IMR-90 (cell line): ENCODE measurements around the gene PEF1. TPM values are rescaled to one million over a fixed set of nuclear protein-coding genes. Genes with fewer than 3 reads are reported as not detected.

Experiments
- ATAC-seq: fragments of 200-7000 bp; cut with Tn5 transposase; 2 replicates; pipeline ENCODE4 v1.9.1; 2020; ENCODE audit warnings: low read depth, mild to moderate bottlenecking, moderate library complexity
- BruUV-seq: library from RNA; stranded (reverse); fragments of 400-500 nt; replicated peaks from 2 replicates; lab custom pipeline; 2021; lab: Mats Ljungman, UMichigan
- CTCF ChIA-PET: fragments of 300-600 bp; formaldehyde crosslinking; extraction: SDS; loops from one replicate; lab custom pipeline; 2021; ENCODE audit warnings: antibody characterized with exemption; lab: Yijun Ruan, JAX
- POLR2A ChIA-PET: fragments of 300-600 bp; sonication (Branson Sonifier 250); formaldehyde crosslinking; loops from one replicate; lab custom pipeline; 2022; ENCODE audit warnings: antibody characterized with exemption; ENCODE audit not compliant: unreplicated experiment; lab: Charles Lee
- DNase-seq: peaks from one replicate; pipeline ENCODE4 v3.0.0; 2013
- H2AFZ ChIP-seq: replicated peaks from 2 replicates; pipeline ENCODE3; 2013; ENCODE audit warnings: low read length, mild to moderate bottlenecking; ENCODE audit not compliant: poor library complexity
- H2AK5ac ChIP-seq: 2 replicates; pipeline ENCODE4 v1.6.1; 2013; ENCODE audit warnings: low read depth, low read length, inconsistent platforms
- H2AK9ac ChIP-seq: replicated peaks from 2 replicates; pipeline ENCODE3; 2013; ENCODE audit warnings: mild to moderate bottlenecking, low read depth, low read length, moderate library complexity; ENCODE audit not compliant: poor library complexity
- H2BK120ac ChIP-seq: 2 replicates; pipeline ENCODE4 v1.6.1; 2013; ENCODE audit warnings: low read depth, low read length, inconsistent platforms
- H2BK15ac ChIP-seq: 3 replicates; pipeline ENCODE4 v1.6.1; 2013; ENCODE audit warnings: low read depth, low read length, inconsistent platforms
- H2BK20ac ChIP-seq: 2 replicates; pipeline ENCODE4 v1.6.1; 2013; ENCODE audit warnings: low read depth, mild to moderate bottlenecking, inconsistent platforms, low read length, moderate library complexity
- H2BK5ac ChIP-seq: 2 replicates; pipeline ENCODE4 v1.6.1; 2013; ENCODE audit warnings: mild to moderate bottlenecking, low read depth, low read length, inconsistent platforms; ENCODE audit not compliant: poor library complexity, severe bottlenecking
- H3K14ac ChIP-seq: replicated peaks from 2 replicates; pipeline ENCODE4 v1.6.1; 2013; ENCODE audit warnings: low read depth, low read length, inconsistent platforms
- H3K18ac ChIP-seq: 2 replicates; pipeline ENCODE4 v1.6.1; 2013; ENCODE audit warnings: low read depth, low read length, control low read depth
- H3K23ac ChIP-seq: 2 replicates; pipeline ENCODE4 v1.6.1; 2013; ENCODE audit warnings: low read depth, low read length, inconsistent platforms
- H3K27ac ChIP-seq: 2 replicates; pipeline ENCODE4 v1.5.1; 2013; ENCODE audit warnings: mild to moderate bottlenecking, control low read depth, low read length; ENCODE audit not compliant: insufficient read depth
- H3K27me3 ChIP-seq: 2 replicates; pipeline ENCODE4 v1.6.1; 2013; ENCODE audit warnings: low read length; ENCODE audit not compliant: control insufficient read depth, insufficient read depth
- H3K36me3 ChIP-seq: 2 replicates; pipeline ENCODE4 v1.6.1; 2013; ENCODE audit warnings: low read length, mixed read lengths; ENCODE audit not compliant: control insufficient read depth, insufficient read depth
- H3K4ac ChIP-seq: 2 replicates; pipeline ENCODE4 v1.6.1; 2013; ENCODE audit warnings: low read depth, low read length, inconsistent platforms
- H3K4me1 ChIP-seq: 2 replicates; pipeline ENCODE4 v1.6.1; 2013; ENCODE audit warnings: low read length, mixed read lengths; ENCODE audit not compliant: control insufficient read depth, insufficient read depth
- H3K4me2 ChIP-seq: 2 replicates; pipeline ENCODE4 v1.6.1; 2013; ENCODE audit warnings: low read depth, mild to moderate bottlenecking, control low read depth, low read length, moderate library complexity
- H3K4me3 ChIP-seq: 2 replicates; pipeline ENCODE4 v1.5.1; 2013; ENCODE audit warnings: low read depth, mild to moderate bottlenecking, control low read depth, low read length, moderate library complexity; ENCODE audit not compliant: insufficient read depth
- H3K56ac ChIP-seq: 2 replicates; pipeline ENCODE4 v1.6.1; 2013; ENCODE audit warnings: low read length, inconsistent platforms; ENCODE audit not compliant: insufficient read depth; ENCODE audit errors: extremely low read depth
- H3K79me1 ChIP-seq, 2 experiments: 2 replicates each; pipeline ENCODE4 v1.6.1; 2013; ENCODE audit warnings: low read length in 2 of 2, inconsistent platforms in 1 of 2, low read depth in 1 of 2
- H3K9ac ChIP-seq: 2 replicates; pipeline ENCODE4 v1.6.1; 2013; ENCODE audit warnings: low read depth, low read length, control low read depth
- H3K9me1 ChIP-seq: 2 replicates; pipeline ENCODE4 v1.6.1; 2013; ENCODE audit warnings: low read length, inconsistent platforms; ENCODE audit not compliant: insufficient read depth
- H3K9me3 ChIP-seq: 2 replicates; pipeline ENCODE4 v1.6.1; 2013; ENCODE audit warnings: low read length; ENCODE audit not compliant: control insufficient read depth, insufficient read depth
- H4K20me1 ChIP-seq: 2 replicates; pipeline ENCODE4 v1.6.1; 2013; ENCODE audit warnings: low read length, inconsistent platforms; ENCODE audit not compliant: insufficient read depth
- H4K5ac ChIP-seq: 2 replicates; pipeline ENCODE4 v1.6.1; 2013; ENCODE audit warnings: mild to moderate bottlenecking, low read depth, low read length, control low read depth
- H4K8ac ChIP-seq, 2 experiments: 2 replicates each; pipeline ENCODE4 v1.6.1; 2013; ENCODE audit warnings: low read depth in 2 of 2, low read length in 2 of 2, control low read depth in 1 of 2, inconsistent platforms in 1 of 2
- H4K91ac ChIP-seq: 2 replicates; pipeline ENCODE4 v1.6.1; 2013; ENCODE audit warnings: low read depth, low read length, inconsistent platforms; ENCODE audit not compliant: insufficient read depth
- MAZ ChIP-seq: IDR thresholded peaks from 2 replicates; pipeline ENCODE4 v1.6.1; 2012; ENCODE audit warnings: low read depth, mild to moderate bottlenecking, low read length, improper control_type of control experiment, moderate library complexity, borderline replicate concordance
- RAD21 ChIP-seq: IDR thresholded peaks from 2 replicates; pipeline ENCODE4 v1.6.1; 2012; ENCODE audit warnings: low read length, improper control_type of control experiment
- SMC3 ChIP-seq: fragments of 150-350 bp; IDR thresholded peaks from 2 replicates; pipeline ENCODE4 v1.6.1; 2016; ENCODE audit warnings: low read depth, mild to moderate bottlenecking, antibody characterized with exemption, low read length, moderate library complexity
- WGBS, 2 experiments: methylation state at CpG; one replicate each; pipeline versions ENCODE4 v1.1.5 to v1.1.7; 2013; ENCODE audit warnings: missing lambda C conversion rate in 2 of 2; ENCODE audit not compliant: insufficient read length in 1 of 2; ENCODE audit errors: extremely low coverage in 2 of 2; 5-methylcytosine and 5-hydroxymethylcytosine counted together
- dilution Hi-C: fragments of 300-500 bp; cut with HindIII; formaldehyde crosslinking; loops from one replicate; pipeline ENCODE4 v1.14.3; 2018; ENCODE audit warnings: low sequenced_read_pairs; ENCODE audit not compliant: unreplicated experiment
- in situ Hi-C: fragments of 300-500 bp; cut with MboI; formaldehyde crosslinking; loops from 3 replicates; pipeline ENCODE4 v1.14.3; 2019; ENCODE audit warnings: low sequenced_read_pairs, inconsistent platforms, mixed read lengths
- intact Hi-C: fragments of 100-400 bp; cut with micrococcal nuclease; formaldehyde crosslinking; loops from 2 replicates; pipeline ENCODE4 v1.10.0; 2022
- polyA plus RNA-seq, 3 experiments: library from polyadenylated mRNA; depleted of rRNA; stranded (reverse); fragments of >200 nt; gene quantifications; 2 replicates each; pipeline ENCODE4 v1.2.3, GENCODE V29; 2012; ENCODE audit warnings: low replicate concordance in 1 of 3
- total RNA-seq: library from RNA; depleted of rRNA; stranded (reverse); fragments of >200 nt; gene quantifications from 2 replicates; pipeline ENCODE4 v1.2.3, GENCODE V29; 2012
- TF ChIP-seq, protein P1 (sequence below): conservative IDR thresholded peaks from 2 replicates; pipeline ENCODE4 v1.5.1; 2012; ENCODE audit warnings: mild to moderate bottlenecking, low read depth, low read length, improper control_type of control experiment

PEF1 gene
- total and polyA plus RNA-seq, 2 of the 4 experiments (the other 2 are of a cell fraction), result 84.2 to 104 TPM

DNA sequence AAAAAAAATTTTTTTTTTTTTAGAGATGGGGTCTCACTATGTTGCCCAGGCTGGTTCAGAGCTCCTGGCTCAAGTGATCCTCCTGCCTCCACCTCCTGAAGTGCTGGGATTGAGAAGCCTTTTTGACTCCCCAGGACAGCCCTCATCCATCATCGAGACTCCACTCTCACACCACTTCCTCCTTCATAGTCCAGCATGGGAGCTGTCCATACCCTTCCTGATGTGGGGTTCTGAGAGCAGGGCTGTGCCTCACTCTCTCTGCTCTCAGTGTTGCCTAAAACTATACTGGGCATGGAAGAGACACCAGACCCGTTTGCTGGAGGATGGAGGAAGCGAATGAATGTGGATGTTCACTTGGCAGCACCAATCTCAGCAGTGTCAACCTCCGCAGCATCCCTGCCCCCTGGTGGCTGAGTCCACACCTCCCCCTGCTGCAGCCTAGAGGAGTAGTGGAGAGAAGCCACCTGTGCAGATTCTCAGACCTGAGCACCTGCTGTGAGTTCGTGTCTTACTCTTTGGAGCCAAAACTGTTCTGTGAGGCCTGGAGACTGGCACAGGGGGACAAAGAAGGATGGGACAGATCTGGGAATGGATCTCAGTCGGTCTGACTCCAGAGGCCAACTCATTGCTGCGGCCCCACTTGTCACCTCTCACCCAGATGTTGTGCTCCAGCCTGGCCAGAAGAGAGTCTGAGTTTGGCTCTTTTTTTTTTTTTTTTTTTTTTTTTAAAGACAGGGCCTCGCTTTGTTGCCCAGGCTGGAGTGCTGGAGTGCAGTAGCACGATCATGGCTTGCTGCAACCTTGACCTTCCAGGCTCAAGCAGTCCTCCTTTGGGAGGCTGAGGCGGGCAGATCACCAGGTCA, 50.7 kb downstream of the PEF1 start:
- Histone ChIP-seq H4K20me1 (no peaks in the 10 kb centered on the region), H2BK5ac (no peak overlapping the region), H4K8ac (no peak overlapping the region), H3K79me1 (no peaks in the 10 kb centered on the region), H2AK9ac (no peak overlapping the region), H3K36me3 (no peaks in the 10 kb centered on the region), H3K27me3 (peaks cover 16% of the 10 kb centered on the region), H3K27ac (no peak overlapping the region), H3K4me2 (no peak overlapping the region), H2AFZ (peak overlapping the region; percentile 39), H2AK5ac (no peak overlapping the region), H3K4me1 (no peaks in the 10 kb centered on the region), H3K14ac (no peak overlapping the region), H3K23ac (no peak overlapping the region), H3K9ac (no peak overlapping the region), H3K4ac (no peak overlapping the region), H3K9me3 (no peaks in the 10 kb centered on the region), H3K4me3 (no peak overlapping the region), H4K91ac (no peak overlapping the region), H3K9me1 (no peaks in the 10 kb centered on the region), H2BK20ac (no peak overlapping the region), H4K5ac (no peak overlapping the region), H3K18ac (no peak overlapping the region), H2BK15ac (no peak overlapping the region), H3K56ac (no peak overlapping the region), H2BK120ac (no peak overlapping the region)
- TF ChIP-seq, protein P1, sequence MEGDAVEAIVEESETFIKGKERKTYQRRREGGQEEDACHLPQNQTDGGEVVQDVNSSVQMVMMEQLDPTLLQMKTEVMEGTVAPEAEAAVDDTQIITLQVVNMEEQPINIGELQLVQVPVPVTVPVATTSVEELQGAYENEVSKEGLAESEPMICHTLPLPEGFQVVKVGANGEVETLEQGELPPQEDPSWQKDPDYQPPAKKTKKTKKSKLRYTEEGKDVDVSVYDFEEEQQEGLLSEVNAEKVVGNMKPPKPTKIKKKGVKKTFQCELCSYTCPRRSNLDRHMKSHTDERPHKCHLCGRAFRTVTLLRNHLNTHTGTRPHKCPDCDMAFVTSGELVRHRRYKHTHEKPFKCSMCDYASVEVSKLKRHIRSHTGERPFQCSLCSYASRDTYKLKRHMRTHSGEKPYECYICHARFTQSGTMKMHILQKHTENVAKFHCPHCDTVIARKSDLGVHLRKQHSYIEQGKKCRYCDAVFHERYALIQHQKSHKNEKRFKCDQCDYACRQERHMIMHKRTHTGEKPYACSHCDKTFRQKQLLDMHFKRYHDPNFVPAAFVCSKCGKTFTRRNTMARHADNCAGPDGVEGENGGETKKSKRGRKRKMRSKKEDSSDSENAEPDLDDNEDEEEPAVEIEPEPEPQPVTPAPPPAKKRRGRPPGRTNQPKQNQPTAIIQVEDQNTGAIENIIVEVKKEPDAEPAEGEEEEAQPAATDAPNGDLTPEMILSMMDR, result peak; percentile 80
- TF ChIP-seq RAD21 (peak; percentile 78), MAZ (no peak), SMC3 (peak; percentile 84)
- WGBS, 2 experiments, result 30% methylated on average over 2 of the region's 10 CpGs; no CpG with 5 or more reads in 1 of the 2 experiments
- DNase-seq, result peak; percentile 56
- peak; percentile 94 for ATAC-seq
- no TSS peak for BruUV-seq
- CTCF ChIA-PET, result interaction anchor here (0.6 to 1.0 kb wide), 3 partner anchors 11 to 31 kb away, joined by 3 to 5 read pairs (median 4); no protein-coding TSS in a partner anchor
- in situ Hi-C loops (no loop called here), intact Hi-C loops (loop anchor here (1.0 kb wide), 1 partner anchor 30 kb away; no protein-coding TSS in a partner anchor), dilution Hi-C loops (no loop called here)
- POLR2A ChIA-PET, result no interaction called here
